HG03159 (cell line): Measurements from ENCODE around the gene TPM3.
"Not testable (repeated sequence)": the region's sequence is repeated elsewhere in the genome, so short reads cannot be mapped to it uniquely, and the experiment has no call there.

Source experiments
- ATAC-seq: cut with Tn5 transposase; IDR thresholded peaks from one replicate; pipeline ENCODE4 v1.9.1; 2021; ENCODE audit warnings: mild to moderate bottlenecking, moderate library complexity; ENCODE audit not compliant: unreplicated experiment

The TPM3 gene

GRCh38 chr1:154170547-154171222 lies 21.2 kb downstream of the TPM3 start:
- ATAC-seq: no peak

- no peak for ATAC-seq
Measured at GRCh38 chr1:154167461-154167860, 24.4 kb downstream of the TPM3 start.

- ATAC-seq: no peak
Measured at GRCh38 chr1:154166207-154166606, 25.7 kb downstream of the TPM3 start.

GRCh38 chr1:154159554-154159953 lies 32.3 kb downstream of the TPM3 start:
- no peak for ATAC-seq

- no peak for ATAC-seq
Measured at GRCh38 chr1:154158307-154159125, 33.4 kb downstream of the TPM3 start.

GRCh38 chr1:154157520-154158306 lies 34.2 kb downstream of the TPM3 start:
- ATAC-seq: peak; percentile 56

- ATAC-seq: no peak
Measured at GRCh38 chr1:154155251-154155650, 36.6 kb downstream of the TPM3 start.

- no peak for ATAC-seq
Measured at GRCh38 chr1:154154534-154155191, 37.2 kb downstream of the TPM3 start, which contains the start of gene NUP210L. TSS of gene NUP210L (minus strand) at chr1:154155073.

- ATAC-seq: no peak
Measured at GRCh38 chr1:154154053-154154452, 37.8 kb downstream of the TPM3 start.

GRCh38 chr1:154151311-154151710 lies 40.6 kb downstream of the TPM3 start:
- no peak for ATAC-seq

- no peak for ATAC-seq
Measured at GRCh38 chr1:154148807-154149206, 43.1 kb downstream of the TPM3 start.

GRCh38 chr1:154147505-154147904 lies 44.4 kb downstream of the TPM3 start:
- ATAC-seq: not testable (repeated sequence)

GRCh38 chr1:154145986-154146385 lies 45.9 kb downstream of the TPM3 start:
- ATAC-seq: no peak

GRCh38 chr1:154142358-154142757 lies 49.5 kb downstream of the TPM3 start:
- no peak for ATAC-seq

GRCh38 chr1:154141240-154141639 lies 50.7 kb downstream of the TPM3 start:
- ATAC-seq: no peak

GRCh38 chr1:154137888-154138287 lies 54.0 kb downstream of the TPM3 start:
- no peak for ATAC-seq

- ATAC-seq: no peak
Measured at GRCh38 chr1:154133256-154133655, 58.6 kb downstream of the TPM3 start.

- no peak for ATAC-seq
Measured at GRCh38 chr1:154129391-154129970, 62.4 kb downstream of the TPM3 start.

GRCh38 chr1:154123205-154123604 lies 68.7 kb downstream of the TPM3 start:
- not testable (repeated sequence) for ATAC-seq

GRCh38 chr1:154117642-154118041 lies 74.3 kb downstream of the TPM3 start:
- ATAC-seq: no peak

GRCh38 chr1:154115180-154115579 lies 76.7 kb downstream of the TPM3 start:
- no peak for ATAC-seq
